ENCODE results near the gene CTPS1. TPM values are rescaled to one million over a fixed set of nuclear protein-coding genes. Genes with fewer than 3 reads are reported as not detected.
A peak's percentile ranks its signal among the peaks of the same experiment; 100 is the strongest.

CTPS1 gene
- total RNA-seq, 2 donors from 2014 or later = 79.2 to 84.4 TPM

DNA sequence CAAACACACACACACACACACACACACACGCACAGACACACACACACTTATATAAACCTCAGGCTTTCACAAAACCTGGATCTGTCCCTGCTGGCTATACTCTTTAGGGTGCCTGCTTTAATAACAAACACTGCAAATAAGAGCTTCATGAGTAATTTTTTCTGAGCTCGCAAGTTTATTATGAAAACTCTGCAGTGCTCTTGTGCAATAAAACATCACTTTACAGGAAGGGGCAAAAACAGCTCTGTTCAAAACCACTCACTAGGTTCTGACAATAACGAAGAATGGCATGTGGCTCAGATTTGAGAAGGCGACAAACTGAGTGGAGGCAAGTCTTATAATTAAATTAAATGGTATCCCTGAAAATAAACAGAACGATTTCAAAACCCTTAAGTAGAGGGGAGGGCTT, 42.6 kb upstream of the CTPS1 start:
- TF ChIP-seq, protein P1, sequence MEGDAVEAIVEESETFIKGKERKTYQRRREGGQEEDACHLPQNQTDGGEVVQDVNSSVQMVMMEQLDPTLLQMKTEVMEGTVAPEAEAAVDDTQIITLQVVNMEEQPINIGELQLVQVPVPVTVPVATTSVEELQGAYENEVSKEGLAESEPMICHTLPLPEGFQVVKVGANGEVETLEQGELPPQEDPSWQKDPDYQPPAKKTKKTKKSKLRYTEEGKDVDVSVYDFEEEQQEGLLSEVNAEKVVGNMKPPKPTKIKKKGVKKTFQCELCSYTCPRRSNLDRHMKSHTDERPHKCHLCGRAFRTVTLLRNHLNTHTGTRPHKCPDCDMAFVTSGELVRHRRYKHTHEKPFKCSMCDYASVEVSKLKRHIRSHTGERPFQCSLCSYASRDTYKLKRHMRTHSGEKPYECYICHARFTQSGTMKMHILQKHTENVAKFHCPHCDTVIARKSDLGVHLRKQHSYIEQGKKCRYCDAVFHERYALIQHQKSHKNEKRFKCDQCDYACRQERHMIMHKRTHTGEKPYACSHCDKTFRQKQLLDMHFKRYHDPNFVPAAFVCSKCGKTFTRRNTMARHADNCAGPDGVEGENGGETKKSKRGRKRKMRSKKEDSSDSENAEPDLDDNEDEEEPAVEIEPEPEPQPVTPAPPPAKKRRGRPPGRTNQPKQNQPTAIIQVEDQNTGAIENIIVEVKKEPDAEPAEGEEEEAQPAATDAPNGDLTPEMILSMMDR (IDR thresholded peaks at IDR 0.05) = no peak
- peaks cover 32 to 42% of the 10 kb centered on the region in 2 donors for H3K4me1 ChIP-seq (ENCODE audit: control insufficient read depth in 1 of 2, low read depth in 2 of 2)
- no peak overlapping the region for H3K4me3 ChIP-seq
- H3K27me3 ChIP-seq (replicated peaks; ENCODE audit: insufficient read depth) = no peaks in the 10 kb centered on the region
- DNase-seq (ENCODE audit: low spot score) = no peak
- H3K9me3 ChIP-seq = no peaks in the 10 kb centered on the region
- no peaks in the 10 kb centered on the region for H3K36me3 ChIP-seq
- peak; percentile 51 for ATAC-seq (ENCODE audit: insufficient number of reproducible peaks, low FRiP score, low read depth)
- H3K27ac ChIP-seq = peak overlapping the region in 1 of 2 donors; percentile 56

- H3K36me3 ChIP-seq = no peaks in the 10 kb centered on the region
- no peaks in the 10 kb centered on the region for H3K9me3 ChIP-seq
- peaks cover 43 to 57% of the 10 kb centered on the region in 2 donors for H3K4me1 ChIP-seq (ENCODE audit: control insufficient read depth in 1 of 2, low read depth in 2 of 2)
- H3K27ac ChIP-seq = no peak overlapping the region
- no peak for ATAC-seq (ENCODE audit: insufficient number of reproducible peaks, low FRiP score, low read depth)
- no peak overlapping the region for H3K4me3 ChIP-seq
- DNase-seq (ENCODE audit: low spot score) = no peak
- no peaks in the 10 kb centered on the region for H3K27me3 ChIP-seq (replicated peaks; ENCODE audit: insufficient read depth)
- TF ChIP-seq, protein P1 (IDR thresholded peaks at IDR 0.05) = no peak
Measured at GRCh38 chr1:40938393-40938792, 41.1 kb upstream of the CTPS1 start.

- Histone ChIP-seq H3K4me3 (no peak overlapping the region), H3K4me1 (ENCODE audit: control insufficient read depth in 1 of 2, low read depth in 2 of 2) (peaks cover 49 to 66% of the 10 kb centered on the region in 2 donors), H3K27ac (no peak overlapping the region), H3K36me3 (no peaks in the 10 kb centered on the region), H3K27me3 (replicated peaks; ENCODE audit: insufficient read depth) (no peaks in the 10 kb centered on the region), H3K9me3 (no peaks in the 10 kb centered on the region)
- ATAC-seq (ENCODE audit: insufficient number of reproducible peaks, low FRiP score, low read depth) (peak; percentile 54), DNase-seq (ENCODE audit: low spot score) (no peak)
- TF ChIP-seq, protein P1 (IDR thresholded peaks at IDR 0.05) = no peak
Measured at GRCh38 chr1:40939320-40940059, 40.0 kb upstream of the CTPS1 start.

GRCh38 chr1:40944326-40944725, 35.2 kb upstream of the CTPS1 start:
- DNase-seq (ENCODE audit: low spot score) (peak; percentile 52), ATAC-seq (ENCODE audit: insufficient number of reproducible peaks, low FRiP score, low read depth) (peak; percentile 71)
- H3K27me3 ChIP-seq (replicated peaks; ENCODE audit: insufficient read depth) = no peaks in the 10 kb centered on the region
- H3K4me3 ChIP-seq = peak overlapping the region; percentile 58
- peaks cover 51 to 70% of the 10 kb centered on the region in 2 donors for H3K4me1 ChIP-seq (ENCODE audit: control insufficient read depth in 1 of 2, low read depth in 2 of 2)
- TF ChIP-seq, protein P1 (IDR thresholded peaks at IDR 0.05) = no peak
- H3K36me3 ChIP-seq = no peaks in the 10 kb centered on the region
- H3K27ac ChIP-seq = peak overlapping the region; percentile 94
- no peaks in the 10 kb centered on the region for H3K9me3 ChIP-seq

GRCh38 chr1:40944841-40945430, 34.6 kb upstream of the CTPS1 start:
- TF ChIP-seq, protein P1 (IDR thresholded peaks at IDR 0.05) = no peak
- no peaks in the 10 kb centered on the region for H3K9me3 ChIP-seq
- peaks cover 47 to 64% of the 10 kb centered on the region in 2 donors for H3K4me1 ChIP-seq (ENCODE audit: control insufficient read depth in 1 of 2, low read depth in 2 of 2)
- H3K36me3 ChIP-seq = no peaks in the 10 kb centered on the region
- H3K4me3 ChIP-seq = peak overlapping the region; percentile 58
- H3K27ac ChIP-seq = peak overlapping the region; percentile 94
- no peaks in the 10 kb centered on the region for H3K27me3 ChIP-seq (replicated peaks; ENCODE audit: insufficient read depth)
- DNase-seq (ENCODE audit: low spot score) = no peak
- ATAC-seq (ENCODE audit: insufficient number of reproducible peaks, low FRiP score, low read depth) = peak; percentile 80
